ENCODE results near the gene NR1D1.

The NR1D1 gene

DNA sequence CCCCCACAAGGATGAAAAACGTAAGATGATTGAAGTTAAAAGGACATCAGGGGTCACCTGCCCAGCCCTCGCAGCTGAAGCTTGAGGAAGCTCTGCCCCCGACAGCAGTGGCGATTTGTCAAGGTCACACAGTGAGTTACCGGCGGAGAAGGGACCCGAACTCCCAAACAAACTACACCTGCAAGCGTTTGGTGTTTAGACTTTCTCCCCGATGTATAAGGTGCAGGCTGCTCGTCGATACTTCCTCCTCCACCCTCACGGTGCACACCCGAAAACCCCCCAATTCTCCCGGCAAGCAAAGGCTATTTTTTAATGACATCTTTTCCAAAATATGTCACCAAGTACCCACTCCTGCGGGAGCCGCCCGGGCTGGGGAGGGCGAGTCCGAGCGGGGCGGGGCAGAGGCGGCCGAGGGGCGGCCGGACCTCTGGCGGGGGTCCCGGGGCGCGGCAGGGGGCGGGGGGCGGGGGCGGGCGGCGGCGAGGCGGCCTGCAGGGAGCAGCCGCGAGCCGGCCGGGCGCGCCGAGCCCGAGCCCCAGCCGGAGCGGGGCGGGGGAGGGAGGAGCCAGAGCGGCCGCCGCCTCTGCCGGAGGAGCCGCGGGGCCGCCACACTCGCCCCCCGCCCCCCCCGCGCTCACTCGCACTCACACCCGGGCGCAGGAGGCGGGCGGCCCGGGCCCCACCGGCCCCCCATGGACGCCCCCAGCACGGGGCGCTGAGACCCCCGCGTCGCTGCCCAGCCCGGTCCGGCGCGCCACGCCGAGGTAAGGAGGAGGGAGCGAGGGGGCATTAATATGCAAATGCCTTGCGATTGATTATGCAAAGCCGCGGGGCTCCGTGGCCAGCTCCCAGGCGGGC, 37.8 kb downstream of the NR1D1 start, which contains the start of gene THRA:
THRA (plus strand) TSS at position 637 of the 858 bp plus-strand sequence. CDS start 11,524 bp downstream, outside the sequence.
- DNase-seq = peak; percentile 51 to 77 (median 60)

DNA sequence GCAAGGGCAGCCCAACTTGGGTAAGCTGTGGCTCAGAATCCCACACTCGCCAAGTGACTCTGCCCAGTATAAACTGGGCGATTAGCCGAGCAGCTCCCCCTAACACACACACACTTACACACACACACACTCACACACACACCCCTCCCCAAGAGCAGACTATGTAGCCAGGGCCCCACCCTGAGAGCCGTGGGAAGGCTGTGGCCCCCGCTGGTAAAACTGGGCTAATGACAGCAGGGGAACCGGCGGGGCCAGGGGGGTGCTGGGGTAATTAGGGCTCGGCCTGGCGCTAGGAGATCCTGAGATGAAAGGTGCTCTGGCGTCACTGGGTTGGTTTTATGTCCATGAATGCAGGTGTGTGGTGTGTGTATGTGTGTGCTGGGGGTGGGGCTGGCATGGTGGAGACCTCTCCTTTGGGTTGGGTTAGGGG, 38.8 kb downstream of the NR1D1 start:
- DNase-seq = no peak

DNA sequence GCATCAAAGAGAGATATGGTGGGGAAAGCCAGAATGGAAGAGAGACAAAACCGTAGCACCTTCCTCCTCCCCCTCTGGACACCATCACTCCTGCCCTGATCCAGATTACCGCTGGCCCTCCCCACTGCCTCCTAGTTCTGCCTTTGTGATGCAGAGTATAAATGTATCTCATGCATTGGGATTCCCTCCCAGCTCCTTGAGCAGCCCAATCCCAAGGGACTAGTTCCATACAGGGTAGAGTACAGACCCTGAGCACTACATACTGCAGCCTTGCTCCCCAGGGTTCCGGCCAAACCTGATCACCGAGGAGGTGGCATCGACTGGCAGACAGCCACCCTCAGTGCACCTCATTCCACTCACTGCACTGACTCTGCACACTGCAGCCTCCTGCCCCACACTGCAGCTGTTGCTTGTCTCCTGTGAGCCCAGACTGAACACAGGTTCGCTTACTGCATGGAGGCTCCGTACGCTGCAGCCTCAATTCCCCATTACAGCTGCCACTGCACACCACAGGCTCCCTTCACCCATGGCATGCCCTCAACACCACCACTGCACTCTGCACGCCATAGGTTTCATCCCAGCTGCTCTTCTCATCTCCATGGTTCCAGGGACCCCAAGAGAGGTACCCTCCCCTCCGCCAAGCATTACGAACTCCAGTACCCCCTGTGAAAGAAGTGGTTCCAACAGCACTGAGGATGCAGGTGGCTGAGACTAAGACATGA, 39.3 kb downstream of the NR1D1 start:
- no peak for DNase-seq

DNA sequence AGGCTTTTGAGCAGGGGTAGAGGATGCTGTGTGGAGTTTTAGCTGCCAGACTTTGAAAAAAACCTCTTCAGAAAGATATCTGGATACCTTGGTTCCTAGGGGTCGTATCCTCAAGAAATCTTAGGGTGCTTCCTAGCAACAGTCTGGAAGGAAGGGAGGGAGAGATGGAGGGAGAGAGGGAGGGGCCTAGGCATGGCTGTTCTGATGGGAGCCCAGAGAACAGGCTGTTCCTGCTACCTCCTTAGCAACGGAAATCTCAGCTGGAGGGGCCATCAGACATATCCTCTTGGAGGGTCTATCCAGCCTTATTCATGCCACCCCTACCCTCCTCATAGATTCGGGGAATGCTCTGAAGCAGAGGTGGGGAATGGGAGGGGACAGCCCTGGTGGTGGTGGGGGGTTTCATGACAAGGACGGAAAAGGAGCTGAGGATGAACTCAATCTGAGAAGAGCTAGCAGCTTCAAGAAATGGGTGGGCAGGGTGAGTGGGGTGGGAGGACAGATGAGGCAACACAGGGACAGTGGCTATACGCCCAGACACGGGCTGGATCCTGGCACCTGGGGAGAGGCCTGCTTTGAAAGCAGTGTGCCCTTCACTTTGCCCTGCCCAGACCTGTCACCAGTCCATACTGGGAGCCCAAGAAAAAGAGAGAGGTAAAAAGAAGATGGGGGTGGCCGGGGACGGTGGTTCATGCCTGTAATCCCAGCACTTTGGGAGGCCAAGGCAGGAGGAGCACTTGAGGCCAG, 40.5 kb downstream of the NR1D1 start:
- DNase-seq = no peak

DNA sequence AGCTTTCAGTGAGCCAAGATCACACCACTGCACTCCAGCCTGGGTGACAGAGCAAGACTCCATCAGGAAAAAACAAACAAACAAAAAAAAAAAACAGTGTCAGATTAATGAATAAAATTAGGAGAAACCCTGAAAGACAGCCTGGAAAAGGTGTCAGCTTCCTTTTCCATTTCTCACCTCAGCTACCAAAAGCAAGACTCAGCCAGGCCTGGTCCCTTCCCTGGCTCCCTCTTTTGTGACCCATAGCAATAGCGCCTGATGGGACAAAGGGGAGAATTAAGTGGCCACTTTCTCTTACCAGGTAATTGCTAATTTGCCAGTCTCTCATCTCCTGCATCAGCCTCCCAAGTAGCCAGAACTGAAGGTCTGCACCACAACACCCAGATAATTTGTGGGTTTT, 41.5 kb downstream of the NR1D1 start:
- no peak for DNase-seq

DNA sequence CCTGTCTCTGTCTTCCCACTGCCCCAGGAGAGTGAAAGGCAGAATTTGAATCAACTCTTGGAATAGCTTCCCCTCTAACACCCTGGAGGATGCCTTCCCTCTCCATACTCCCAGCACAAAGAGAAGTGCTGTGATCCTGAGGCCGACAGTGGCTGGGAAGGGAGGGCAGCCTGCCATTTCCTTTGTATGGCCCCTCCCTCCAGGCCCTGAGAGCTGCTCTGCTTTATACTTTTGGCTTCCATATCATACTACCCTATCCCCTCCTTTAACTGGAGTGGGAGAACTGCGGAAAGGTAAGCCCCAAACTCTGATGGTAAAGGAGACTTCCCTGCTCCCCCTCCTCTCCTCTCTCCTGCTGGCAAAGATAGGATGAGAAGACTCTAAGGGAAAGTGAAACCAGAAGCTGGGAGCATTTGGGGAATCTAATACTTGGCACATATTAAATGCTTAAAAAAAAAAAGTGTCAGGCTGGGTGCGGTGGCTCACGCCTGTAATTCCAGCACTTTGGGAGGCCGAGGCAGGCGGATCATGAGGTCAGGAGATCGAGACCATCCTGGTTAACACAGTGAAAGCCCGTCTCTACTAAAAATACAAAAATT, 42.1 kb downstream of the NR1D1 start:
- no peak for DNase-seq

DNA sequence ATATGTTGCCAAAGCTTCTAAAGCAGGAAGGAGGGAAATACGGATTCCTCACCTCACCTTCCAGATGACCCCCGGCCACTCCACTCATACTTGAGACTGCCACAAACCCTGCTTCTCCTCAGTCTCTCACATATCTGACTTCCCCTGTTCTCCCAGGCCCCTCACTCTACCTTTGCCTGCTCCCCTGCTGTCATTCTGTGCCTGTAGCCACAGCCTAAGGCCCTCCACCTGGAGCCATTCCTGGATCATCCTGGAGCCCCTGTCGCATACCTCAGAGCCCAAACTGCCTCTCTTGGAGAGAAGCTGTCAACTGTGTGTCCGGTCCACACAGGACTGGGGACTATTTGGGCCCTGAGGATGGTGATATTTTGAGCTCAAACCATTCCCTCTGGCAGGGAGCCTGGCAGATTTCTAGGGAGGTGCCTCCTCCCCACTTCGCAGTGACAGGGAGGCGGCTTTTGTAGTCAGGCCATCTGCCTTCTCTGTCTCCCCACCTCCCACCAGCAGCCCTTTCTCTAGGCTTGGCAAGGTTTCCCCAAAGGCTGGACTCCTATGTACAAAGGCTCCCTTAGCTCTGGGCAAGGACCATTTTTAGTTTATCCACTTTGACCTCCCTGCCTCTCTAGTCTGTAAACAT, 43.9 kb downstream of the NR1D1 start:
- DNase-seq = no peak
